Motor neuron (in vitro differentiated cells): ENCODE measurements around the gene TMEM94. TPM values are rescaled to one million over a fixed set of nuclear protein-coding genes. Genes with fewer than 3 reads are reported as not detected.

Source experiments
- ATAC-seq, 8 experiments: fragments of 200-7000 bp; cut with Tn5 transposase; replicated peaks in 6 of 8; 2 replicates each; pipeline ENCODE4 v1.8.0; 2021; ENCODE audit warnings: mild to moderate bottlenecking in 8 of 8, moderate library complexity in 8 of 8
- H3K27ac ChIP-seq, 2 donors: fragments of 250-450 bp; sonication (Bioruptor Pico); 2 replicates each; pipeline ENCODE4 v1.9.0; 2021; ENCODE audit warnings: antibody characterized with exemption in 2 of 2, mild to moderate bottlenecking in 2 of 2, moderate library complexity in 1 of 2
- H3K4me1 ChIP-seq, 2 donors: fragments of 250-450 bp; sonication (Bioruptor Pico); replicated peaks in 1 of 2; 2 replicates each; pipeline ENCODE4 v1.6.1; 2021; ENCODE audit warnings: antibody characterized with exemption in 2 of 2, mild to moderate bottlenecking in 2 of 2, moderate library complexity in 1 of 2
- H3K4me3 ChIP-seq, 5 donors: fragments of 250-450 bp; sonication (Bioruptor Pico); 2 replicates each; pipeline ENCODE4 v1.9.0; 2021; ENCODE audit warnings: antibody characterized with exemption in 5 of 5, mild to moderate bottlenecking in 5 of 5, moderate library complexity in 4 of 5
- WGBS, 10 experiments: fragments of 450-650 bp; shearing (Covaris generic); methylation state at CpG; one replicate each; pipeline ENCODE4 v1.0.0; 2022; 5-methylcytosine and 5-hydroxymethylcytosine counted together
- in situ Hi-C, 9 experiments: fragments of 400-800 bp; cut with MboI; loops; one replicate each; pipeline ENCODE4 v1.15.0; 2021; ENCODE audit warnings: low sequenced_read_pairs in 9 of 9, low pct_unique_long_range_greater_than_20kb in 2 of 9; ENCODE audit not compliant: unreplicated experiment in 9 of 9
- total RNA-seq, 8 experiments: library from RNA; unstranded; fragments of 300-600 nt; gene quantifications; 2 replicates each; pipeline versions ENCODE4 v1.2.3 to v1.2.4, GENCODE V29; 2022

Gene TMEM94
- total RNA-seq, 8 experiments from 2014 or later = 19.3 to 92.7 (median 56.1) TPM

DNA sequence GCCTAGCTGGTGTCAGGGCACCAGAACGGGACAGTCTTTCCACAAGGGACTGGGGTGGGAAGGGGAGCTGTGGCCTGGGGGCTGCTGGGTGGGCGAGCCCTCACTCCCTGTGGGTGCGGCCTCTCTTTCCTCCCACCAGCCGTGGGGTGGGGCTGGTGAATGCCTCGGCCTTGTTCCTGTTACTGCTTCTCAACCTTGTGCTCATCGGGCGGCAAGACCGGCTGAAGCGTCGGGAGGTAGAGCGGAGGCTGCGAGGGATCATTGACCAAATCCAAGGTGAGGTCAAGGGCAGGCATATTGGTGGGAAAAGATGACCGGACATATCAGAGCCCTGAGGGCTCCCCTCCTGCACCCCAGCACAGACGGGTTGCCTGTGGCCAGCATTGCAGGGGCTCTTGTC is 29.7 kb downstream of the TMEM94 start:
- no peak for ATAC-seq
- in situ Hi-C loops = no loop called here
- WGBS, 10 experiments = 80 to 100% (median 100%) methylated on average over 1 of the region's 14 CpGs; no CpG with 5 or more reads in 7 of the 10 experiments

DNA sequence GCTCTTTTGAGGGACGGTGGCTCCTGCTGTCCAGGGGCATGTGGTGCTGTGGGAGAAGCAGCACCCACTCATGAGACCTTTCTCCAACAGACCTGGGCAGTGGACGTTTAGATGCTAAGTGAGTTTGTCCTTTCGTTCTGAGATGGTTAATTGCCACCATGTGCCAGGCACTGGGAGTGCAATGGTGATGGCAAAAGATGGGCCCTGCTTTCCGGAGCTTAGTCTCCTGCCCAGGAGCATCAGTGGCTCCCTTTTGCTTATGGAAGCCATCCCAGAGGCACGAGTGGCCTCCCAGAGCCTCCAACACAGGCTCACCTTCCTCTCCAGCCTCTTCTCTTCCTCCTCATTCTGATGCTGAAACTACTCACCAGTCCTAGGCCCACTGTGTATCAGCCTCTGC is 30.5 kb downstream of the TMEM94 start:
- H3K27ac ChIP-seq = no peak overlapping the region
- 20 to 90% (median 58%) methylated on average over 1 to 4 of the region's 5 CpGs; no CpG with 5 or more reads in 7 of the 10 experiments for WGBS, 10 experiments
- in situ Hi-C loops = no loop called here
- ATAC-seq = no peak
- H3K4me3 ChIP-seq = no peak overlapping the region
- peaks cover 0 to 2% of the 10 kb centered on the region in 2 donors for H3K4me1 ChIP-seq

More for the DNA sequence above, 29.7 kb downstream of the TMEM94 start:
- Histone ChIP-seq H3K27ac (no peak overlapping the region), H3K4me1 (peaks cover 0 to 10% of the 10 kb centered on the region in 2 donors), H3K4me3 (no peak overlapping the region)

DNA sequence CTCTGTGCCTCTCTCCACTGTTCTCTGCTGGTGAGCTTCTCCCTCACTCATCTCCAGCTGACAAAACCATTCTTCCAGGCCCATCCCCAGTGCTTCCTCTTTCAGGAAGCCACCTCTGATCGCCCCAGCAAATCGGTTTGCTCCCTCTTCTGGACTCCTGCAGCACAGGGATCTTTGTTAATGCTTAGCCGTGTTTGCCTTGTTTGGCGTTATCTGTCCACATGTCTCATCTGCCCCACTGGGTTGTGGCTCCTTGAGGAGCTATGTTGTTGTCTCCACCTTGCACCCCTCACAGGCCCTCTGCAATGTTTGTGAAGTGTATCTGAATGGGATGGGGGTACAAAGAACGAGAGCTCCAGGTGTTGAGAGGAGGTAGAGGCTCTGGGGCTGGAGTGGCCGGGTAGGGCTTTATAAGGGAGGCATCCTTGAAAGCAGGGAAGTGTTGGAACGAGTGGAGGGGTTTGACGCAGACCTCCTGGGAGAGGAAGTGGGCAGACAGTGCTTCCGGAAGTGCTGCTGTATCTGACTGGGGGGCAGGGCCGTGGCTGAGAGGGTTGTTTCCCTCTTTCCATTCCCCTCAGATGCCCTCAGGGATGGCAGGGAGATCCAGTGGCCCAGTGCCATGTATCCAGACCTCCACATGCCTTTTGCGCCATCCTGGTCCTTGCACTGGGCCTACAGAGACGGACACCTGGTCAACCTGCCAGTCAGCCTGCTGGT is 31.1 kb downstream of the TMEM94 start:
- H3K4me3 ChIP-seq = no peak overlapping the region
- no peak for ATAC-seq
- no peaks in the 10 kb centered on the region for H3K4me1 ChIP-seq
- in situ Hi-C loops = no loop called here
- WGBS, 10 experiments = 70 to 100% (median 89%) methylated on average over 1 to 7 of the region's 12 CpGs; no CpG with 5 or more reads in 3 of the 10 experiments
- no peak overlapping the region for H3K27ac ChIP-seq

DNA sequence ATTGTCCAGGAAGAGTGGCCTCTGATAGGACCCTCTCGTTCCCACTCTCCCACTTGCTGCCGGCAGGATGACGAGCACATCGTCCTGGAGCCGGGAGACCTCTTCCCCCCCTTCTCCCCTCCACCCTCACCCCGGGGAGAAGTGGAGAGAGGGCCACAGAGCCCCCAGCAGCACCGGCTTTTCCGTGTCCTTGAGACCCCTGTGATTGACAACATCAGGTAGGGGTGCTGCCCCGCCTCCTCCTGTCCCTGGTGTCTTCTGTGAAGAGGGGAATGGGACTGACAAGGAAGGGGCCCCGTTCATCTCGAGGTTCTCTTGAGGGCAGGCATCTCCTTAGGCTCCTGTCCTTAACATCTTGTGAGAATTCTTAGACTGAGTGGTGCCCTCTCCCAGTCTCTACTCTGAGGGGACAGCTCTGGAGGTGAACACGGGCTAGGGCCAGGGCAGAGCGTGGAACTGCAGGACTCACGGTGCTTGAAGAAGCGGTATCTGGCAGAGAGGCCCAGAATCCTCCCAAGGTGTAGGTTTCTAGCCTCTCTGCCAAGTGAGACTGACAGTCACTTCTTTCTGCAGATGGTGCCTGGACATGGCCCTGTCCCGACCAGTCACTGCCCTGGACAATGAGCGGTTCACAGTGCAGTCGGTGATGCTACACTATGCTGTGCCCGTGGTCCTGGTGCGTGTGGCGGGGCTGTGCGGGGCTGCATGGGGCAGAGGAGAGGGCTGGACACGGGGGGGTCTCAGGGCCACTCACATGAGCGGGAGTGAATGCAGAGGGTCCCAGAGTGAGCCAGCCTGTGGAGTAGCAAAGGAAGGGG is 32.5 kb downstream of the TMEM94 start:
- no peaks in the 10 kb centered on the region for H3K4me1 ChIP-seq
- WGBS, 10 experiments = 60 to 100% (median 90%) methylated on average over 1 to 4 of the region's 24 CpGs; no CpG with 5 or more reads in 2 of the 10 experiments
- no peak overlapping the region for H3K4me3 ChIP-seq
- no peak overlapping the region for H3K27ac ChIP-seq
- ATAC-seq = no peak
- in situ Hi-C loops = no loop called here

DNA sequence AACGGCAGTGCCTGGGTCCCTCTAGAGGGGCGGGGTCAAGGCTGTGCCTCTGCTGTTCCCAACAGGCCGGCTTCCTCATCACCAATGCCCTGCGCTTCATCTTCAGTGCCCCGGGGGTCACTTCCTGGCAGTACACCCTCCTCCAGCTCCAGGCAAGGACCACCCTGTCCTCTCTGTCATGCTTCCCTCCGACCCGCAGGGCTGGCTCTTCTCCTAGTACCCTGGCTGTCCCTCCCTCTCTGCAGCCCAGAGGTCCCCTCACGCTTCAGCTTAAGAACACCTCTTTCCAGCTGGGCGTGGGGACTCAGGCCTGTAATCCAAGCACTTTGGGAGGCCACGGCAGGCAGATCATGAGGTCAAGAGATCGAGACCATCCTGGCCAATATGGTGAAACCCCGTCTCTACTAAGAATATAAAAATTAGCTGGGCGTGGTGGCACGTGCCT is 33.1 kb downstream of the TMEM94 start:
- H3K27ac ChIP-seq = no peak overlapping the region
- in situ Hi-C loops = no loop called here
- 73 to 100% (median 83%) methylated on average over 1 to 7 of the region's 14 CpGs; no CpG with 5 or more reads in 5 of the 10 experiments for WGBS, 10 experiments
- H3K4me1 ChIP-seq = no peaks in the 10 kb centered on the region
- ATAC-seq = peak in 1 of 8 experiments; percentile 11
- H3K4me3 ChIP-seq = no peak overlapping the region

DNA sequence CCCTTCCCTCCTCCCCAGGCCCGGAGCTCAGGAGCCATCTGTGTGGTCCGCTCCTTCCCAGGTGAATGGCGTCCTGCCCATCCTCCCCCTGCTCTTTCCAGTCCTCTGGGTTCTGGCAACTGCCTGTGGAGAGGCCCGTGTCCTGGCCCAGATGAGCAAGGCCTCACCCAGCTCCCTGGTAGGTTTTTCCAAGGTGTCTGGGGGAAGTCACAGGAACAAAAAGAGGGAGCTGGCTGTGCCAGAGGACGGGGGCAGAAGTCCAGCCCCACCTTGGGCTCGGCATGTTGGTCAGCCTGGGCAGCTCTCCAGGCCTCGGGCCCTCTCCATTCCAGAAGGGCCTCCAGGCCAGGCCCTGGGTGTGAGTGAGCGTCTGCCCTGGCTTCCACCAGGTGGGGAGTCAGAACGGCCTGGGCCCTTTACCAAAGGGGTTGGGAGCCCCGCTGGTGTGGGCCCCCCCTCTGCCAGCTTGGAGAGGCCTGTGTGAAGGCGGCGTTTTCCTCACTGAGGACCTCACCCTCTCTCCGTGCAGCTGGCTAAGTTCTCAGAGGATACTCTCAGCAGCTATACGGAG is 33.8 kb downstream of the TMEM94 start:
- in situ Hi-C loops = no loop called here
- no peak for ATAC-seq
- Histone ChIP-seq H3K4me1 (no peaks in the 10 kb centered on the region), H3K27ac (no peak overlapping the region), H3K4me3 (no peak overlapping the region)
- 50 to 100% (median 92%) methylated on average over 1 to 6 of the region's 14 CpGs; no CpG with 5 or more reads in 3 of the 10 experiments for whole genome bisulfite sequencing, 10 experiments

DNA sequence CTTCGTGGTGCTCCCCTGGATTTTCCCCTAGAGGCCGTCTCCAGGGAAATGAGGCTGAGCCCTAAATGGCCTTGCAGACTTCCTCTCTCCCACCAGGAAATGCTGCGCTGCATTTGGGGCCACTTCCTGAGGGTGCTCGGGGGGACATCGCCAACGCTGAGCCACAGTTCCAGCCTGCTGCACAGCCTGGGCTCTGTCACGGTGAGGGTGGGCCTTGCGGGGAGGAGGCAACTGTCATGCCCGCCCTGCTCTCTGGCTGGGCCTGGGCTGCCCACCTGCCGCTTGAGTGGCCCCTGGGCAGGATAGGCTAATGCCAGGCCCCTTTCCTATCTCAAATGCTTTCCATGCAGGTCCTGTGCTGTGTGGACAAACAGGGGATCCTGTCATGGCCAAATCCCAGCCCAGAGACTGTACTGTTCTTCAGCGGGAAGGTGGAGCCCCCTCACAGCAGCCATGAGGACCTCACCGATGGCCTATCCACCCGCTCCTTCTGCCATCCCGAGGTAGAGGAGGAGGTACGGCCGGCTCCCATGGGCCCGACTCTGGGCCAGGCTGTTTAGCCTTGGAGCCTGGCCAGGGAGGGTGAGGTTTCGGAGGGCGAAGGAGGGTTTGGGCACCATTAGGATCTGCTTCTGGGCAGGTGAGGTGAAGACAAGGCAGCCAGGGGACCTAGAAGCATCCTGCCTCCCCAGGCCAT is 34.7 kb downstream of the TMEM94 start:
- 79 to 100% (median 89%) methylated on average over 2 to 9 of the region's 19 CpGs; no CpG with 5 or more reads in 5 of the 10 experiments for WGBS, 10 experiments
- in situ Hi-C loops = no loop called here

DNA sequence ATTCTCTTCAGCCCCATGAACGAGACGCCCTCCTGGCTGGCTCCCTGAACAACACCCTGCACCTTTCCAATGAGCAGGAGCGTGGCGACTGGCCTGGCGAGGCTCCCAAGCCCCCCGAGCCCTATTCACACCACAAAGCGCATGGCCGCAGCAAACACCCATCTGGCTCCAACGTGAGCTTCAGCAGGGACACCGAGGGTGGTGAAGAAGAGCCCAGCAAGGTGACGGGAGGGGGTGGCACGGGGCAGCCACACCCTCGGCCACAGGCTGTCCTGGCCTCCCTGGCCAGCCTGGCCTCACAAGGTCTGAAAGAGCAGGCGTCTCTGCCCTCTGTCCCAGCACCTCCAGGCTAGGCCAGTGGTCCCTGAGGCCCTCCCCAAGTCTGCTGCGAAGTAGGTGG is 35.2 kb downstream of the TMEM94 start:
- Histone ChIP-seq H3K27ac (no peak overlapping the region), H3K4me1 (no peaks in the 10 kb centered on the region), H3K4me3 (no peak overlapping the region)
- in situ Hi-C loops = no loop called here
- WGBS, 10 experiments = 67 to 93% methylated on average over 1 to 3 of the region's 15 CpGs; no CpG with 5 or more reads in 8 of the 10 experiments
- no peak for ATAC-seq

More for the DNA sequence above, 34.7 kb downstream of the TMEM94 start:
- Histone ChIP-seq H3K27ac (no peak overlapping the region), H3K4me3 (no peak overlapping the region), H3K4me1 (no peaks in the 10 kb centered on the region)
- ATAC-seq = no peak

DNA sequence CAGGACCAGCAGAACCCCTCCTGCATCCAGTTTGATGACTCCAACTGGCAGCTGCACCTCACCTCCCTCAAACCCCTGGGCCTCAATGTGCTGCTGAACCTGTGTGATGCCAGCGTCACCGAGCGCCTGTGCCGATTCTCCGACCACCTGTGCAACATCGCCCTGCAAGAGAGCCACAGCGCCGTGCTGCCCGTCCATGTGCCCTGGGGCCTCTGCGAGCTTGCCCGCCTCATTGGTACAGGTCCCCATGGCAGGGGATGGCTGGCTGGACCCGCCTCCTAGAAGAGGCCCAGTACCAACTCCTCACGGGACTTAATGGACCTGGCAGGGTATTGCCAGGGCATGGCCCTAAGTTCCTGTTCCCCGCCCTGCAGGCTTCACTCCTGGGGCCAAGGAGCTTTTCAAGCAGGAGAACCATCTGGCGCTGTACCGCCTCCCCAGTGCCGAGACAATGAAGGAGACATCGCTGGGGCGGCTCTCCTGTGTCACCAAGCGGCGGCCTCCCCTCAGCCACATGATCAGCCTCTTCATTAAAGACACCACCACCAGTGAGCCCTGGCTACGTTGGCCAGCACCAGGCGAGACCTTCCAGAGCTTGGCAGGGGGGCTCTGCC is 36.2 kb downstream of the TMEM94 start:
- in situ Hi-C loops = no loop called here
- no peaks in the 10 kb centered on the region for H3K4me1 ChIP-seq

DNA sequence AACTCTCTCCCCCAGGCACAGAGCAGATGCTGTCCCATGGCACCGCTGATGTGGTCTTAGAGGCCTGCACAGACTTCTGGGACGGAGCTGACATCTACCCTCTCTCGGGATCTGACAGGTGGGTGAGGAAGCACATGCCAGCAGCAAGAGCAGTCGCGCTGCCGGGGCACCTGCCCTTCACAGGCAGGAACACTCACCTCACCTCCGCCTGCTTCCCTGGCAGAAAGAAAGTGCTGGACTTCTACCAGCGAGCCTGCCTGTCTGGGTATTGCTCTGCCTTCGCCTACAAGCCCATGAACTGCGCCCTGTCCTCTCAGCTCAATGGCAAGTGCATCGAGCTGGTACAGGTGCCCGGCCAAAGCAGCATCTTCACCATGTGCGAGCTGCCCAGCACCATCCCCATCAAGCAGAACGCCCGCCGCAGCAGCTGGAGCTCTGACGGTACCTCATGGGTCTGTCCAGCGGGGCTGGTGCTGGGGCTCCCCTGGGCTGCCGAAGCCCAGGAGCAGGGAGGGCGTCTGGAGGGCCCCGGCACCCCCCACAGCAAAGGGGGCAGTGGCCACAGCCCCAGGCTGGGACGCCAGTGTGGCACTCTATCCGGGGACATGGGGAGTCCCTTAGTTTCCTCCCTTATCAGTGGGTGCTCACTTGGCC is 37.2 kb downstream of the TMEM94 start:
- in situ Hi-C loops = no loop called here
- no peak overlapping the region for H3K4me3 ChIP-seq
- no peaks in the 10 kb centered on the region for H3K4me1 ChIP-seq
- WGBS, 10 experiments = 88 to 100% (median 100%) methylated on average over 1 to 6 of the region's 23 CpGs; no CpG with 5 or more reads in 4 of the 10 experiments
- ATAC-seq = no peak
- no peak overlapping the region for H3K27ac ChIP-seq

More for the DNA sequence above, 36.2 kb downstream of the TMEM94 start:
- WGBS, 10 experiments = 83 to 100% (median 97%) methylated on average over 1 to 12 of the region's 23 CpGs; no CpG with 5 or more reads in 6 of the 10 experiments
- H3K4me3 ChIP-seq = no peak overlapping the region
- H3K27ac ChIP-seq = no peak overlapping the region
- ATAC-seq = no peak

DNA sequence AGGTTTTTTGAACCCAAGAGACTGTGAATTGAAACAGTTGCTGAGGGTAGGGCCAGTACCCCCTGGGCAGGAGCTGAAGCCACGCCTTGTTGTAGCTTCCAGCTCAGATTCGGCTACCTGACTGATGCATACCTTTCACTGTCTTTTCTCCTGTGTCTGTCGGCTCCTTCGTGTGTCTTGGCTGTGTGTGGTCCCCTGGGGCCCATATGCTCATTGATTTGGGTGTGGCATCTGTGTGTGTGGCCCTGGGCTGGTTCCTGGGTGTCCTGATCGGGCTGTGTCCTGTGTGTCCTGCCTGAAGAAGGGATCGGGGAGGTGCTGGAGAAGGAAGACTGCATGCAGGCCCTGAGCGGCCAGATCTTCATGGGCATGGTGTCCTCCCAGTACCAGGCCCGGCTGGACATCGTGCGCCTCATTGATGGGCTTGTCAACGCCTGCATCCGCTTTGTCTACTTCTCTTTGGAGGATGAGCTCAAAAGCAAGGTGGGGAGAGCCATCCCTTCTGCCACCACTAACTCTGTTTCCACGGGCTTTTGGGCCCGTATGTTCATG is 38.0 kb downstream of the TMEM94 start:
- ATAC-seq = no peak
- H3K4me1 ChIP-seq = no peaks in the 10 kb centered on the region
- WGBS, 10 experiments = 80 to 100% (median 93%) methylated on average over 2 to 3 of the region's 14 CpGs; no CpG with 5 or more reads in 5 of the 10 experiments
- H3K27ac ChIP-seq = no peak overlapping the region
- in situ Hi-C loops = no loop called here
- H3K4me3 ChIP-seq = no peak overlapping the region

DNA sequence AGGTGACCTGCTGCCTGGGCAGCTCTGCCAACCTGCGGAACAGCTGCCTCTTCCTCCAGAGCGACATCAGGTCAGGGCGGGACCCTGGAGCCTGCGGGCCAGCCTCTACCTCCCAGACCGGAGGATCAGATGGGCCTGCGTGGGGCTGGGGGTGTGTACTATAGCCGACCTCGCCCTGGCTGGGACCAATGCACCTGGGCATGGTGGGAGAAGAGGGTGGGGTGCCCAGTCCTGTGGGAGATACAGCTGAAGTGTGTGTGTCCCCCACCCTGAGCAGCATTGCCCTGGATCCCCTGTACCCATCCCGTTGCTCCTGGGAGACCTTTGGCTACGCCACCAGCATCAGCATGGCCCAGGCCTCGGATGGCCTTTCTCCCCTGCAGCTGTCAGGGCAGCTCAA is 39.6 kb downstream of the TMEM94 start:
- 50 to 100% (median 98%) methylated on average over 1 to 4 of the region's 11 CpGs; no CpG with 5 or more reads in 4 of the 10 experiments for WGBS, 10 experiments
- no peaks in the 10 kb centered on the region for H3K4me1 ChIP-seq
- H3K4me3 ChIP-seq = no peak overlapping the region
- in situ Hi-C loops = no loop called here
- no peak for ATAC-seq
- no peak overlapping the region for H3K27ac ChIP-seq
